Measurements from ENCODE around the gene GOLGA6L2. TPM values are rescaled to one million over a fixed set of nuclear protein-coding genes. Genes with fewer than 3 reads are reported as not detected.

The GOLGA6L2 gene
- total and polyA plus RNA-seq, 2 of the 8 experiments (the other 6 are each of a cell fraction or from before 2014, with no cell fraction given) = not detected

DNA sequence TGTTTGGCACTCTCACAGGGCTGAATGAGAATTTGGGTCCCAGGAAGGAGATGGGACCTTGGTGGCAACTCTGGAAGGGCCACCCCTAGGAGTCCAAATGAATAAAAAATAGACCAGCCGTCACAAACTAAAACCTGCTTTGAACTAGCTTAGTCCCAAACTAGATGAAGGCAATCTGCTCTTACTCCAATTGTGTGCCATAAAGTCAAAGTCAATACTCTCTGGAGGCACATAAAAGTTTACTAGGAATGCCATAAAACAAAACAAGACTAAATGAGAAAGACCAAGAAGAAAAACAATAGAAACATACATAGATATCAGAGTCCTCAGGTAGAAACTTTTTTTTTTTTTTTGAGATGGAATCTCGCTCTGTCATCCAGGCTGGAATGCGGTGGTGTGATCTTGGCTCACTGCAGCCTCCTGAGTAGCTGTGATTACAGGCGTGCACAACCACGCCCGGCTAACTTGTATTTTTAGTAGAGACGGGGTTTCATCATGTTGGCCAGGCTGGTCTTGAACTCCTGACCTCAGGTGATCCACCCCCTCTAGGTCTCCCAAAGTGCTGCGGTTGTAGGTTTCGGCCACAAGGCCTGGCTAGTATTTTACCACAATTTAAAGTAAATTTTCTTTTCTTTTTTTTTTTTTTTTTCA is 8.1 kb downstream of the GOLGA6L2 start (continued):
- no peak for TF ChIP-seq ASH2L (IDR thresholded peaks at IDR 0.05; ENCODE audit: low read length)

Measured in H1 (cell line).